K562 (cell line): Measurements from ENCODE around the gene MPHOSPH6. TPM values are rescaled to one million over a fixed set of nuclear protein-coding genes. Genes with fewer than 3 reads are reported as not detected.

Experiments
- ATF4 ChIP-seq: fragments of 450-650 bp; formaldehyde crosslinking; IDR thresholded peaks from 2 replicates; pipeline ENCODE4 v1.4.0; 2022; ENCODE audit warnings: mild to moderate bottlenecking, moderate library complexity
- CHCHD3 ChIP-seq: fragments of 250-450 bp; sonication (Bioruptor Pico); IDR thresholded peaks from 2 replicates; pipeline ENCODE4 v2.1.2; 2022; ENCODE audit warnings: mild to moderate bottlenecking
- CXXC5 ChIP-seq: fragments of 250-450 bp; sonication (Bioruptor Pico); IDR thresholded peaks from 2 replicates; pipeline ENCODE4 v1.8.0; 2022; ENCODE audit warnings: inconsistent platforms, mild to moderate bottlenecking, moderate library complexity
- E2F5 ChIP-seq: sonication (generic); formaldehyde crosslinking; IDR thresholded peaks from 2 replicates; pipeline ENCODE4 v1.8.0; 2022; ENCODE audit warnings: mild to moderate bottlenecking, missing genetic modification reagents
- HIVEP1 ChIP-seq: fragments of 250-450 bp; sonication (Bioruptor Pico); IDR thresholded peaks from 2 replicates; pipeline ENCODE4 v1.4.0; 2020; ENCODE audit warnings: mild to moderate bottlenecking
- IFI16 ChIP-seq: fragments of 250-450 bp; sonication (Bioruptor Pico); IDR thresholded peaks from 2 replicates; pipeline ENCODE4 v2.1.2; 2022; ENCODE audit warnings: mild to moderate bottlenecking, inconsistent platforms
- JUND ChIP-seq, 2 experiments: IDR thresholded peaks; 2 replicates in 1 of 2; 3 replicates in 1 of 2; pipeline ENCODE4 v1.6.1; 2011; ENCODE audit warnings: borderline replicate concordance in 2 of 2, low read depth in 2 of 2, low read length in 2 of 2, improper control_type of control experiment in 1 of 2, missing biosample characterization in 1 of 2, missing genetic modification characterization in 1 of 2, missing genetic modification reagents in 1 of 2
- L3MBTL2 ChIP-seq: fragments of 450-650 bp; IDR thresholded peaks from 2 replicates; pipeline ENCODE4 v1.6.1; 2016; ENCODE audit warnings: mild to moderate bottlenecking, moderate library complexity
- MAFK ChIP-seq: IDR thresholded peaks from 2 replicates; pipeline ENCODE4 v1.6.1; 2011; ENCODE audit warnings: low read length, improper control_type of control experiment
- MIER1 ChIP-seq: fragments of 450-650 bp; IDR thresholded peaks from 2 replicates; pipeline ENCODE4 v1.6.1; 2016; ENCODE audit warnings: antibody characterized with exemption, mild to moderate bottlenecking, low read depth
- MYNN ChIP-seq, 2 experiments: sonication (generic); formaldehyde crosslinking in 1 of 2; IDR thresholded peaks; 2 replicates each; pipeline versions ENCODE4 v1.5.0 to v1.6.1; 2016 to 2020; ENCODE audit warnings: antibody characterized with exemption in 1 of 2, missing genetic modification reagents in 1 of 2
- NRF1 ChIP-seq, 2 experiments: fragments of 450-650 bp; IDR thresholded peaks in 1 of 2; conservative IDR thresholded peaks in 1 of 2; 2 replicates each; pipeline ENCODE4 v1.6.1; 2014; ENCODE audit warnings: mild to moderate bottlenecking in 2 of 2
- RBM14 ChIP-seq: fragments of 200-400 bp; formaldehyde crosslinking; IDR thresholded peaks from 2 replicates; pipeline ENCODE4 v1.6.1; 2018; ENCODE audit warnings: low read depth, mild to moderate bottlenecking, low read length, moderate library complexity, borderline replicate concordance; ENCODE audit not compliant: insufficient read depth
- RBM39 ChIP-seq: fragments of 200-400 bp; formaldehyde crosslinking; optimal IDR thresholded peaks from 2 replicates; pipeline ENCODE3; 2018; ENCODE audit warnings: low read depth, low read length
- SMAD1 ChIP-seq: fragments of 150-350 bp; IDR thresholded peaks from 2 replicates; pipeline ENCODE4 v1.6.1; 2014; ENCODE audit warnings: low read length, low read depth; ENCODE audit not compliant: partially characterized antibody
- SP2 ChIP-seq: IDR thresholded peaks from 2 replicates; pipeline ENCODE4 v1.6.1; 2011; ENCODE audit warnings: mild to moderate bottlenecking, low read depth, low read length, moderate library complexity; ENCODE audit not compliant: poor library complexity, severe bottlenecking; ENCODE audit errors: extremely low read depth
- TAF1 ChIP-seq: IDR thresholded peaks from 2 replicates; pipeline ENCODE4 v1.6.1; 2011; ENCODE audit warnings: mild to moderate bottlenecking, low read length, moderate library complexity; ENCODE audit not compliant: insufficient read depth, control insufficient read depth, severe bottlenecking; ENCODE audit errors: extremely low read depth
- ZBTB5 ChIP-seq: fragments of 450-650 bp; IDR thresholded peaks from 2 replicates; pipeline ENCODE4 v1.6.1; 2017; ENCODE audit warnings: antibody characterized with exemption
- ZKSCAN3 ChIP-seq: fragments of 250-450 bp; sonication (Bioruptor Pico); IDR thresholded peaks from 2 replicates; pipeline ENCODE4 v1.4.0; 2020
- ZNF354B ChIP-seq: fragments of 250-450 bp; sonication (Bioruptor Pico); IDR thresholded peaks from 2 replicates; pipeline ENCODE4 v1.4.0; 2020
- ZNF766 ChIP-seq: fragments of 200-800 bp; sonication (Bioruptor generic); conservative IDR thresholded peaks from 2 replicates; pipeline ENCODE4 v1.6.1; 2016; ENCODE audit warnings: missing genetic modification characterization, missing compliant biosample characterization
- polyA plus RNA-seq, 8 experiments: library from polyadenylated mRNA; depleted of rRNA in 4 of 8; stranded (reverse) in 5 of 8; unstranded in 3 of 8; fragments of >200 nt; fragmentation: Nextera tagmentation in 2 of 8; fragmentation: Illumina TruSeq in 1 of 8; extraction: Ambion mirVana in 2 of 8; extraction: Trizol in 1 of 8; gene quantifications; 2 replicates each; pipeline versions ENCODE4 v1.2.1 to v1.2.3, GENCODE V29; 2011 to 2014; ENCODE audit warnings: inconsistent platforms in 1 of 8, missing spikeins in 1 of 8
- total RNA-seq, 7 experiments: library from RNA; depleted of rRNA in 6 of 7; stranded (reverse); fragments of >200 nt in 6 of 7; fragmentation: Illumina TruSeq in 2 of 7; extraction: Trizol in 2 of 7; gene quantifications; 2 replicates each; pipeline versions ENCODE4 v1.2.1 to v1.2.3, GENCODE V29; 2011 to 2021; ENCODE audit warnings: low replicate concordance in 1 of 7
- TF ChIP-seq, protein P1 (sequence below): sonication (generic); IDR thresholded peaks from 2 replicates; pipeline ENCODE4 v1.6.1; 2016

Gene MPHOSPH6
- total and polyA plus RNA-seq, 9 of the 15 experiments (the other 6 are each of a cell fraction or from before 2014, with no cell fraction given): 37.0 to 153 (median 76.7) TPM

- TF ChIP-seq ZBTB5 (no peak), SMAD1 (no peak), HIVEP1 (CRISPR knock-in tag) (no peak), NRF1 (conservative IDR thresholded peaks at IDR 0.05 in 1 of 2, IDR thresholded peaks at IDR 0.05 in 1 of 2) (peak; percentile 98), L3MBTL2 (peak; percentile 99), ATF4 (CRISPR knock-in tag) (no peak), CHCHD3 (CRISPR knock-in tag) (0 out of 2 replicates have a peak, but pooled peaks have one; percentile 19), RBM39 (no peak), TAF1 (peak; percentile 44), CXXC5 (CRISPR knock-in tag) (peak; percentile 98), JUND (IDR thresholded peaks at IDR 0.05; ENCODE audit: borderline replicate concordance, low read depth, low read length) (0 out of 2 replicates have a peak, but pooled peaks have one; percentile 2), JUND (tag; IDR thresholded peaks at IDR 0.05; ENCODE audit: borderline replicate concordance, low read depth, low read length) (peak; percentile 32; the same call in 1 of the 3 replicates), ZNF766 (CRISPR knock-in tag) (no peak), IFI16 (CRISPR knock-in tag) (no peak), ZKSCAN3 (CRISPR knock-in tag) (no peak), E2F5 (CRISPR knock-in tag) (peak; percentile 89), MAFK (no peak), SP2 (no peak), MIER1 (no peak), ZNF354B (CRISPR knock-in tag) (no peak), MYNN (IDR thresholded peaks at IDR 0.05) (no peak), MYNN (CRISPR knock-in tag; IDR thresholded peaks at IDR 0.05) (no peak), RBM14 (no peak)
- TF ChIP-seq, protein P1, sequence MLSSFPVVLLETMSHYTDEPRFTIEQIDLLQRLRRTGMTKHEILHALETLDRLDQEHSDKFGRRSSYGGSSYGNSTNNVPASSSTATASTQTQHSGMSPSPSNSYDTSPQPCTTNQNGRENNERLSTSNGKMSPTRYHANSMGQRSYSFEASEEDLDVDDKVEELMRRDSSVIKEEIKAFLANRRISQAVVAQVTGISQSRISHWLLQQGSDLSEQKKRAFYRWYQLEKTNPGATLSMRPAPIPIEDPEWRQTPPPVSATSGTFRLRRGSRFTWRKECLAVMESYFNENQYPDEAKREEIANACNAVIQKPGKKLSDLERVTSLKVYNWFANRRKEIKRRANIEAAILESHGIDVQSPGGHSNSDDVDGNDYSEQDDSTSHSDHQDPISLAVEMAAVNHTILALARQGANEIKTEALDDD: no peak
Observed at GRCh38 chr16:82169861-82170845, at the start of gene MPHOSPH6 (continued).
